Right lobe of liver (tissue), 6 donors: ENCODE results near the gene PROSER2. TPM values are rescaled to one million over a fixed set of nuclear protein-coding genes. Genes with fewer than 3 reads are reported as not detected.

ENCODE experiments used
- ATAC-seq, 4 donors: fragments of 200-7000 bp; cut with Tn5 transposase; one replicate each; pipeline ENCODE4 v1.9.1; 2020; ENCODE audit warnings: mild to moderate bottlenecking in 4 of 4, moderate library complexity in 4 of 4
- DNase-seq, 3 donors: peaks; one replicate each; pipeline ENCODE4 v3.0.0-alpha.2; 2020
- H3K27ac ChIP-seq, 3 donors: fragments of 200-600 bp; one replicate each; pipeline ENCODE4 v1.8.0; 2022
- H3K27me3 ChIP-seq, 2 donors: fragments of 200-600 bp; one replicate each; pipeline ENCODE4 v1.8.0; 2022
- H3K36me3 ChIP-seq, 4 donors: fragments of 200-600 bp; sonication (generic) in 1 of 4; one replicate each; pipeline versions ENCODE4 v1.5.1 to v1.8.0; 2017 to 2022; ENCODE audit warnings: control low read depth in 1 of 4
- H3K4me1 ChIP-seq, 4 donors: fragments of 200-600 bp; sonication (generic) in 1 of 4; one replicate each; pipeline versions ENCODE4 v1.5.1 to v1.8.0; 2017 to 2022; ENCODE audit warnings: control low read depth in 1 of 4
- H3K4me3 ChIP-seq, 3 donors: fragments of 200-600 bp; one replicate each; pipeline ENCODE4 v1.8.0; 2022
- H3K9me3 ChIP-seq, 4 donors: fragments of 200-600 bp; sonication (generic) in 1 of 4; one replicate each; pipeline versions ENCODE4 v1.5.1 to v1.8.0; 2017 to 2022; ENCODE audit warnings: control low read depth in 1 of 4
- CTCF ChIP-seq, 4 donors: fragments of 200-600 bp in 3 of 4; fragments of 450-650 bp in 1 of 4; IDR thresholded peaks; one replicate each; pipeline versions ENCODE4 v1.5.1 to v1.8.0; 2016 to 2022; ENCODE audit warnings: antibody characterized with exemption in 4 of 4, mild to moderate bottlenecking in 2 of 4
- POLR2A ChIP-seq: fragments of 450-650 bp; IDR thresholded peaks from one replicate; pipeline ENCODE4 v1.6.1; 2017; ENCODE audit warnings: antibody characterized with exemption, mild to moderate bottlenecking
- WGBS: methylation state at CpG from one replicate; pipeline ENCODE4 v1.1.6; 2018; ENCODE audit warnings: low coverage, low lambda C conversion rate; ENCODE audit not compliant: insufficient coverage; ENCODE audit errors: missing lambda C conversion rate; 5-methylcytosine and 5-hydroxymethylcytosine counted together
- intact Hi-C, 2 donors: fragments of 100-400 bp; cut with DNase I; formaldehyde crosslinking; loops; one replicate each; pipeline versions ENCODE4 v1.11.2 to v1.14.1; 2022
- total RNA-seq, 6 experiments: library from RNA; depleted of rRNA in 2 of 6; stranded (reverse); fragments of >200 nt in 2 of 6; fragmentation: NEBNext Ultra II Directional in 3 of 6; extraction: Animal tissue kit (Norgen Biotek cat#: 25700) in 3 of 6; gene quantifications; one replicate each; pipeline versions ENCODE4 v1.1.0 to v1.2.4, GENCODE V29; 2016 to 2023
- donor health status: DM: no; HTN: yes; CAD: no.
- donor health status: DM: no; HTN: no; CAD: no.
- donor health status: DM: no; HTN: no; CAD: no.
- donor health status: DM: no; HTN: yes; CAD: no.
- donor health status: DM: no; HTN: yes; CAD: no.

The PROSER2 gene
- total RNA-seq, 6 experiments from 2014 or later: 24.5 to 65.9 (median 26.8) TPM

- DNase-seq (no peak), ATAC-seq (peak in 2 of 4 donors; percentile 1 to 5)
- WGBS: 66% methylated on average over 15 of the region's 23 CpGs
- H3K27me3 ChIP-seq: no peaks in the 10 kb centered on the region
- H3K9me3 ChIP-seq: no peaks in the 10 kb centered on the region
- TF ChIP-seq CTCF (IDR thresholded peaks at IDR 0.05) (no peak), POLR2A (no peak)
- no peaks in the 10 kb centered on the region for H3K36me3 ChIP-seq
- H3K4me3 ChIP-seq: no peak overlapping the region
- H3K4me1 ChIP-seq: peaks cover 0 to 32% (median 15%) of the 10 kb centered on the region in 4 donors
- intact Hi-C loops: no loop called here
- H3K27ac ChIP-seq: peak overlapping the region in 2 of 3 donors; percentile 66 to 71
Observed at GRCh38 chr10:11901833-11902475, 78.8 kb downstream of the PROSER2 start.

- intact Hi-C loops: no loop called here
- Histone ChIP-seq H3K4me1 (peaks cover 0 to 26% (median 13%) of the 10 kb centered on the region in 4 donors), H3K4me3 (no peak overlapping the region), H3K9me3 (no peaks in the 10 kb centered on the region), H3K27ac (peak overlapping the region in 1 of 3 donors; percentile 66), H3K27me3 (no peaks in the 10 kb centered on the region), H3K36me3 (no peaks in the 10 kb centered on the region)
- no peak for ATAC-seq
- DNase-seq: peak in 1 of 3 donors; percentile 33
- WGBS: 100% methylated on average over 2 of the region's 7 CpGs
- no peak for TF ChIP-seq POLR2A
- no peak for TF ChIP-seq CTCF (IDR thresholded peaks at IDR 0.05)
Observed at GRCh38 chr10:11902646-11903045, 79.5 kb downstream of the PROSER2 start.

- Histone ChIP-seq H3K4me1 (peaks cover 0 to 7% (median 2%) of the 10 kb centered on the region in 4 donors), H3K4me3 (no peak overlapping the region), H3K27me3 (no peaks in the 10 kb centered on the region), H3K36me3 (no peaks in the 10 kb centered on the region), H3K27ac (no peak overlapping the region), H3K9me3 (no peaks in the 10 kb centered on the region)
- TF ChIP-seq CTCF (IDR thresholded peaks at IDR 0.05): no peak
- TF ChIP-seq POLR2A: no peak
- intact Hi-C loops: no loop called here
- DNase-seq (peak in 1 of 3 donors; percentile 25), ATAC-seq (no peak)
- WGBS: 46% methylated on average over 3 of the region's 8 CpGs
Observed at GRCh38 chr10:11906714-11907113, 83.6 kb downstream of the PROSER2 start.

GRCh38 chr10:11907914-11908313 is 84.8 kb downstream of the PROSER2 start:
- no peaks in the 10 kb centered on the region for H3K4me1 ChIP-seq
- H3K36me3 ChIP-seq: no peaks in the 10 kb centered on the region
- no peak overlapping the region for H3K27ac ChIP-seq
- no peak for TF ChIP-seq POLR2A
- no peak for TF ChIP-seq CTCF (IDR thresholded peaks at IDR 0.05)
- DNase-seq (peak in 1 of 3 donors; percentile 36), ATAC-seq (peak in 1 of 4 donors; percentile 14)
- 94% methylated on average over 7 of the region's 18 CpGs for WGBS
- no peak overlapping the region for H3K4me3 ChIP-seq
- no peaks in the 10 kb centered on the region for H3K9me3 ChIP-seq
- H3K27me3 ChIP-seq: no peaks in the 10 kb centered on the region
- intact Hi-C loops: no loop called here
